UCSD-AML1 (cell line): Measurements from ENCODE around the gene UBTF.

Experiments
- DNase-seq: peaks from one replicate; lab custom pipeline; 2025; ENCODE audit not compliant: unreplicated experiment; lab: John Stamatoyannopoulos, UW

Gene UBTF

GRCh38 chr17:44198721-44199552 is 20.5 kb downstream of the UBTF start:
- peak; percentile 78 for DNase-seq

- DNase-seq = peak; percentile 61
Observed at GRCh38 chr17:44197980-44198720, 21.3 kb downstream of the UBTF start.

DNA sequence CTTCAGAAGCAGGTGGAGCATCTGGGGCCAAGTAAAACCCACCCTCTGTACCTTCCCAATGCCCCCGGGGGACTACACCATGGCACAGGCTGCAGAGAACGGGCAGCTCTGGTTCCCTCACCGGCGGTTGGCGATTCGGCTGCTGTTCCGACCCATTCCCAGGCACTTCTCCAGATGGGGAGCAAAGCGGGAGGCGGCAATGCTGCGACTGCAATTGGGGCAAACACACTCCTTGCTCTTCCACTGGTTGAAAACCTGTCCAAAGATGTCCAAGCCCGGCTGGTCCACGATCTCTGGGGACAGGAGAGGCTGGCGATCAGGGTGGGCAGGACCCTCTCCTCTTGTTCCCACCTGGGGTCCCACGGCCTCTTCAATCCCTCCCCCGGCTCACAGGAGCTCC is 22.4 kb downstream of the UBTF start:
- no peak for DNase-seq

DNA sequence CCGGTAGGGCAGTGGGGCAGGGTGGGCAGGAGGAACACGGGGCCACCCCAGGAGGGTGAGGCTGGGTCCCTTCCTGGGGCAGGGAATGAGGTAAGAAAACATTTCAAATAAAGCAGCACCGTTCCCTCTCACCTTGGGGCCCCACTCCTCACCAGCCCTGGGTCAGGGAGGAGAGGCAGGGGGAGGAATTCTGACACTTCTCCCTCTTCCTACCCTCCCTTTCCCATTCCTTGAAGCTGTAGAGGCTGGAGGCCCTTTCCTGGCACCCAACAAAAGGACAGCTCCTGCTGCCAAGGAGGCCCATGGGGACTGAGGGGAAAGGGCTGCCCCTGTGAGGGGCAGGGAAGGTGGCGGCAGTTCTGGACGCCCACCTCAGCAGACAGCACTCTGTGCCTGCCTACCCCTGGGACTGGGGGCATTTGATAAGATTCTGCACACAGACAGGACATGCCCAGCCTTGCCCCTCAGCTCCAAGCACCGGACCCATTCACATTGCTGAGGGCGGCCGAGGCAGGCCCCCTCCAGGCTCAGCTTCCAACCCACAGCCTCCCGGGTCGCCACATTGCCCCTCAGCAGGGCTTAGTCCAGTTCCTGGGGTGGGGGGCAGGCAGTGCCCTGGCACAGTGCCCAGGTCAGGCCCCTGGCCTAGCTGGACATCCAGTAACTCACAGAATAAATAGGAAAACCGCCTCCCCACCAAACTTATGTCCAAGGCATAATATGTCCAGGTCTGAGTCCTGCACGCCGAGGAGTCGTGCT is 26.0 kb downstream of the UBTF start:
- no peak for DNase-seq

DNA sequence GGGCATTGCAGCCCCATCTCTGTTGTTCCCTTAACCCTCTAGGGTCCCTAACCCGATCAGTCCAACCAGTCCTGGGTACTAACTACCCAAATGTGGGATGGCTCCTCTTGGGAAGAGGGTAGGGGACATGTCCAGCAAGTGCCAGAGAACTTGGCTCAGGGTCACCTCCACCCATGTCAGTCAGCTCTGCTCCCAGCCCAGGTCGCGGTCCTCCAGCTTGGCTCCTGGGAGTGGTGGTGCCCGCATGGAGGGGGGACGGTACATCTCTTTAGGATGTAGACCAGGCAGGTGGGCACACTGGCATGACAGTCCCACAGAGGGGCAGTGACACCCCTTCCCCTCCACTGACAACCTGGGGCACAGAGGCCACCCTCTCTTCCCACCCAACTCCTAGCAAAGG is 26.7 kb downstream of the UBTF start:
- no peak for DNase-seq

DNA sequence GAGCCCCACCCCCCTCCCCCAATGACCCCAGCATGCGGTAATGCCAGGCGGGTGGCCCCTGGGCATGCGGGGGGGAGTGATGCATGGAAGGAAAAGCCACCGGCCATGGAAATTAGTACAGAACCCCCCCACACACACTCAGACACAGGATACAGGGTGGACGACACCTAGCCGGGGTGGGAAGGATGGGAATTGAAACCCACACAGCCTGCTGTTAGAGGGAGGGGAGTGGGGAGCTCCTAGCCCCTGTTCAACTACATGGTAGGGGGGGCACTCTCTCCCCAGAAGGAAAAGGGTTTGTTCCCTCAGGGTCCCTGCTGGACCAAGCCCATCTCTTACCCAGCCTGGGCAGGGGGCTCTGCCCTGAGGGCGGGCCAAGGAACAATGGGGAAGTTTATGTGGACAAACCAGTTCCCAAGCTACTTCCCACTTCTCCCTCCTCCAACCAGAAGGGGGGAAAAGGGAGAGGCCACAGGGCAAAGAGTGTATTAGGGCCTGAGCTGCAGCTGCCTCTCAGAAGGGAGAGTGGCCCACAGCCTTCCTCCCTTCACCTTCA is 27.5 kb downstream of the UBTF start:
- DNase-seq = no peak

DNA sequence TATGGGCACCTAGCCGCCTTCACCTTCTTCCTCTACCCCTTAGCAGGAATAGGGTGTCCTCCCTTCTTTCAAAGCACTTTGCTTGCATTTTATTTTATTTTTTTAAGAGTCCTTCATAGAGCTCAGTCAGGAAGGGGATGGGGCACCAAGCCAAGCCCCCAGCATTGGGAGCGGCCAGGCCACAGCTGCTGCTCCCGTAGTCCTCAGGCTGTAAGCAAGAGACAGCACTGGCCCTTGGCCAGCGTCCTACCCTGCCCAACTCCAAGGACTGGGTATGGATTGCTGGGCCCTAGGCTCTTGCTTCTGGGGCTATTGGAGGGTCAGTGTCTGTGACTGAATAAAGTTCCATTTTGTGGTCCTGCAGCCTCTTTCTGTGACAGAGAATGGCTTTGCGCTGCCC is 28.1 kb downstream of the UBTF start:
- DNase-seq = no peak

GRCh38 chr17:44190481-44190880 is 29.0 kb downstream of the UBTF start:
- no peak for DNase-seq

GRCh38 chr17:44188576-44189403 is 30.7 kb downstream of the UBTF start:
- DNase-seq = no peak

DNA sequence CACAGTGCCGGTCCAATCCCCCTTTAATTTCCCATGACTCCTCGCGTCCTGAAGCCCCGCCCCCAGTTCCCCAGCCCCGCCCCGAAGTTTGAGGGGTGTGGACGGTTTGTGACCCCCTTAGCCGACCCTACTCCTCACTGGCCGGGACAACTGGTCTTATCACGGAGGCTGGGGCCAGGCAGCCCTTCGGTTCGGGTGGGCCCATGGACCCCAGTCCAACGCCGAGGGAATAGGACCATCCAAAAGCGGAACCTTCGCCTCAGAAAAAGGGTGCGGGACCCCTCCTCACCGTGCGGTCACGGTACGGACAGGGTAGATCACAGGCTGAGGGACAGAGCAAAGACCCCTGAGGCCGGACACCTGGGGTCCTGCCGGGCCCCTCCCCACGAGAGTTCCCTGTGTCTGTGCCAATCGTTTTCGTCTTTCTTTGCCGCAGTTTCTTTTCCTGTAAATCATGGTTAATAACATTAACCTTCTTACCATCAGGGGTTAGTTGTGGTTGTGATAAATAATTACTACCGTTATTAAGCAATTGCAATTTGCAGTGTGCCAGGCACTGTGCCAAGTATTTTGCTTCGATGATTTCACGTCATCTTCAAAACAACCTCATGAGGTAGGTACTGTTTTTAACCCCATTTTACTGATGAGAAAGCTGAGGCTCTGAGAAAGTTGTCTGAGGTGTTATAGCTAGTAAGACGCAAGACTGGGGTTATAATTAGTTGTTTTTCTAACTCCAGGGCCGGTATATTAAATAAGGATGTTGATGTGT is 32.2 kb downstream of the UBTF start:
- DNase-seq = no peak

- DNase-seq = peak; percentile 99
Observed at GRCh38 chr17:44186307-44187130, 33.0 kb downstream of the UBTF start, which contains the start of gene TMUB2. TSS of gene TMUB2 (plus strand) at chr17:44186972. CDS start at chr17:44187709, 737 bp downstream.

- no peak for DNase-seq
Observed at GRCh38 chr17:44184212-44184810, 35.2 kb downstream of the UBTF start.

- DNase-seq = no peak
Observed at GRCh38 chr17:44183024-44183423, 36.5 kb downstream of the UBTF start.

- no peak for DNase-seq
Observed at GRCh38 chr17:44178133-44178532, 41.3 kb downstream of the UBTF start.

DNA sequence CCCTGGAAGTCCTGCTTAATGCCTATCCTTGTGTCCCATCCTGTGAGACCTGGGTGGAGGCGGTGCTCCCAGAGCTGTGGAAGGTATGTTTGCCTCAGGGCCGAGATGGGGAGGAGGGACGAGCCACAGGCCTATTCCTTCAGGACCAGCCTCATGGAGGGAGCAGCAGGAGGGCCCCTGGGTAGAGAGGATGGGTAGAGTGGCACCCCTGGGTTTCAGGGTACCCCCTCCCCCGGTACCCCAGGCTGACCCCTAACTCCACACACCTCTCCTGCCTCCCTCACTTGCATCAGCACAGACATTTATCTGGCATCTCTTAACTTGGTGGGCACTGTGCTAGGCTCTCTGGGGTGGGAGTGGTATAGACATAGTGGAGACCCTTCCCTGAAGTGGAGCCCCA is 41.8 kb downstream of the UBTF start:
- no peak for DNase-seq

DNA sequence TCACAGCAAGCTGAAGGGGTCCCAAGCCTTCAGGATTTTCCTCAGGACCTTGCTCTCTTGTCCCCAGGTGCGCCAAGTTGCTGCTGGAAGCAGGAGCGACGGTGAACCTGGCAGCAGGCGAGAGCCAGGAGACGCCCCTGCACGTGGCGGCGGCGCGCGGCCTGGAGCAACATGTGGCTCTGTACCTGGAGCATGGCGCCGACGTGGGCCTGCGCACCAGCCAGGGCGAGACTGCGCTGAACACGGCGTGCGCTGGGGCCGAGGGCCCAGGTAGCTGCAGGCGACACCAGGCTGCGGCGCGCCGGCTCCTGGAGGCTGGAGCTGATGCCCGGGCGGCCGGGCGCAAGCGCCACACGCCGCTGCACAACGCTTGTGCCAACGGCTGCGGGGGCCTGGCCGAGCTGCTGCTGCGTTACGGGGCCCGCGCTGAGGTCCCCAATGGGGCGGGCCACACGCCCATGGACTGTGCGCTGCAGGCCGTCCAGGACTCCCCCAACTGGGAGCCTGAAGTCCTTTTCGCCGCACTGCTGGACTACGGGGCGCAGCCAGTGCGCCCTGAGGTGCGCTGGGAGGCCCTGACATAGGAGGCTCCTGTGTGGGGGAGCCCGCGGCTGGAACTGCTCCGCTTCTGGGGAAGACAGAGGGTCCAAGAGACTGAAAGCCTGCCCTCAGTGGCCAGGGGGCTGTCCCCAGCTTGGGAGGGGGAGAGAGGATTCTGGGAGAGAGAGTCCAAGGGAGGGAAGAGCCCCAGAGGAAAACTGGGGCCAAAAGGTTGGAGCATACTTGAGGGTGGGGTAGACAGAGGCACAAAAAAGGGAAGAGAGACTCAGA is 42.6 kb downstream of the UBTF start:
- no peak for DNase-seq

- no peak for DNase-seq
Observed at GRCh38 chr17:44176257-44176656, 43.2 kb downstream of the UBTF start.

- no peak for DNase-seq
Observed at GRCh38 chr17:44174427-44174826, 45.0 kb downstream of the UBTF start.
